ENCODE measurements around the gene SLC8A3. TPM values are rescaled to one million over a fixed set of nuclear protein-coding genes. Genes with fewer than 3 reads are reported as not detected.
A peak's percentile ranks its signal among the peaks of the same experiment; 100 is the strongest.
"Not testable (repeated sequence)": the region's sequence is repeated elsewhere in the genome, so short reads cannot be mapped to it uniquely, and the experiment has no call there.

SLC8A3 gene
- total RNA-seq (under 1 TPM in 7 of 10 donors, not detected in 3; 0.06 to 0.26 (median 0.16) TPM), polyA plus RNA-seq (under 1 TPM in 1 of 2 donors, not detected in 1; 0.01 TPM)
- long read RNA-seq, donor 1, result 0 reads
- long read RNA-seq, donor 2, result 0 reads
- long read RNA-seq, donor 3, result 0 reads

GRCh38 chr14:70188659-70189455, at the start of gene SLC8A3:
Gene SLC8A3 (minus strand): TSS chr14:70188951. CDS start chr14:70168422, 20,529 bp downstream.
- Histone ChIP-seq H3K9me3 (peaks cover 0 to 3% (median 0%) of the 10 kb centered on the region in 11 donors), H3K36me3 (no peaks in the 10 kb centered on the region), H3K27ac (no peak within 1 kb of the TSS), H3K4me3 (peak within 1 kb of the TSS; percentile 9 to 54 (median 48)), H3K27me3 (peaks cover 6 to 87% (median 69%) of the 10 kb centered on the region in 7 donors), H3K4me1 (peaks cover 0 to 22% (median 16%) of the 10 kb centered on the region in 9 donors)
- intact Hi-C loops (cut with DNase I), result no loop called here
- 1% methylated on average over 83 of the region's 83 CpGs for WGBS, 2 donors
- no peak for TF ChIP-seq CTCF (IDR thresholded peaks at IDR 0.05)
- ATAC-seq, result peak in 5 of 8 donors; percentile 27 to 64 (median 33)
- no peak for DNase-seq

GRCh38 chr14:70237710-70238109, 49.0 kb upstream of the SLC8A3 start:
- Histone ChIP-seq H3K27ac (no peak overlapping the region), H3K9me3 (peaks cover 0 to 10% (median 0%) of the 10 kb centered on the region in 11 donors), H3K36me3 (no peaks in the 10 kb centered on the region), H3K4me3 (no peak overlapping the region), H3K27me3 (peaks cover 0 to 39% (median 22%) of the 10 kb centered on the region in 7 donors), H3K4me1 (no peaks in the 10 kb centered on the region)
- 45 to 52% methylated on average over 3 of the region's 3 CpGs for WGBS, 2 donors
- DNase-seq (no peak), ATAC-seq (no peak)
- TF ChIP-seq CTCF (IDR thresholded peaks at IDR 0.05), result no peak
- intact Hi-C loops (cut with DNase I), result no loop called here

GRCh38 chr14:70234066-70234950, 45.6 kb upstream of the SLC8A3 start:
- Histone ChIP-seq H3K36me3 (no peaks in the 10 kb centered on the region), H3K9me3 (no peaks in the 10 kb centered on the region), H3K27me3 (peaks cover 0 to 28% (median 12%) of the 10 kb centered on the region in 7 donors), H3K27ac (no peak overlapping the region), H3K4me3 (no peak overlapping the region), H3K4me1 (no peaks in the 10 kb centered on the region)
- 86 to 87% methylated on average over 57 to 61 of the region's 61 CpGs for WGBS, 2 donors
- no peak for TF ChIP-seq CTCF (IDR thresholded peaks at IDR 0.05)
- no peak for DNase-seq
- intact Hi-C loops (cut with DNase I), result no loop called here
- peak in 1 of 8 donors; percentile 38 for ATAC-seq

GRCh38 chr14:70231756-70232544, 43.2 kb upstream of the SLC8A3 start:
- DNase-seq; H3K36me3 ChIP-seq; H3K9me3 ChIP-seq; H3K4me3 ChIP-seq; H3K4me1 ChIP-seq; ATAC-seq; H3K27ac ChIP-seq; intact Hi-C loops (cut with DNase I): not testable (repeated sequence)
- 84 to 85% methylated on average over 14 of the region's 14 CpGs for WGBS, 2 donors
- peaks cover 0 to 25% (median 8%) of the 10 kb centered on the region in 7 donors for H3K27me3 ChIP-seq

- intact Hi-C loops (cut with DNase I); H3K9me3 ChIP-seq; H3K36me3 ChIP-seq; ATAC-seq; H3K27ac ChIP-seq; H3K4me1 ChIP-seq; H3K4me3 ChIP-seq; DNase-seq: not testable (repeated sequence)
- H3K27me3 ChIP-seq, result peaks cover 0 to 22% (median 10%) of the 10 kb centered on the region in 7 donors
- 68 to 76% methylated on average over 8 to 9 of the region's 9 CpGs for WGBS, 2 donors
Observed at GRCh38 chr14:70229877-70230640, 41.3 kb upstream of the SLC8A3 start.

Measured in heart right ventricle (tissue), 16 donors.